ENCODE data around the gene EIF4G3. TPM values are rescaled to one million over a fixed set of nuclear protein-coding genes. Genes with fewer than 3 reads are reported as not detected.

The EIF4G3 gene
- total and polyA plus RNA-seq, 9 of the 15 experiments (the other 6 are each of a cell fraction or from before 2014, with no cell fraction given) = 6.7 to 40.5 (median 32.1) TPM

DNA sequence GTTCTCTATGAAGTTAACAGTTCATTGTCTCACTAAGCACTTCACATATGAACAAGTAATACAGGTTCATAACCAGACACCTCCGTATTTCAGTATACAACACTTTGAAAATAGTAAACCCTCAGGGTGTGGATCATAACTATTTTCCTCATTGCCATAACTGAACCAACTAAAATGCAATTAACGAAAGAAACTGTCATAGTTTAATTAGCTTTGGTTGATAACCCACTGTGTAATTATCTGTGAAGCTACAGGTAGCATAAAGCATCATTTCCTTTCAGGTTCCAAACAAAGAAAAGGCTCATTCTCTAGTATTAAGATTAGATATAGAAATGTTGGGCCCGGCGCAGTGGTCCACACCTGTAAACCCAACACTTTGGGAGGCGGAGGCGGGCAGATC is 58.5 kb downstream of the EIF4G3 start:
- Histone ChIP-seq H3K4me1 (replicated peaks in 1 of 2; ENCODE audit: control insufficient read depth in 2 of 2, insufficient read depth in 2 of 2, low read length in 2 of 2) (peaks cover 0 to 9% of the 10 kb centered on the region in 2 experiments; a peak in 2 of 5 replicates), H3K9me1 (ENCODE audit: control insufficient read depth, insufficient read depth, low read length) (no peaks in the 10 kb centered on the region), H3K79me2 (ENCODE audit: control insufficient read depth, insufficient read depth, low read length) (peaks cover 5% of the 10 kb centered on the region; the same call in 2 of the 3 replicates), H3K27ac (ENCODE audit: extremely low read depth, low read depth, low read length) (peak overlapping the region; percentile 4; the same call in 1 of the 3 replicates), H3K36me3 (ENCODE audit: control insufficient read depth, insufficient read depth, low read length) (peaks cover 4% of the 10 kb centered on the region; the same call in 2 of the 3 replicates), H3K27me3 (ENCODE audit: control insufficient read depth in 2 of 2, insufficient read depth in 2 of 2, low read length in 2 of 2) (no peaks in the 10 kb centered on the region), H4K20me1 (replicated peaks; ENCODE audit: control insufficient read depth, insufficient read depth, low read length) (no peaks in the 10 kb centered on the region), H2AFZ (ENCODE audit: low read depth, low read length) (peak overlapping the region; percentile 28; the same call in 1 of the 2 replicates), H3K9me3 (replicated peaks; ENCODE audit: control insufficient read depth, insufficient read depth, low read depth, low read length) (no peaks in the 10 kb centered on the region), H3K4me3 (no peak overlapping the region), H3K9ac (ENCODE audit: insufficient read depth in 1 of 2, low read depth in 2 of 2, low read length in 2 of 2) (no peak overlapping the region), H3K4me2 (ENCODE audit: insufficient read depth, low read length) (peak overlapping the region; percentile 30; the same call in 1 of the 2 replicates)
- intact Hi-C loops (cut with micrococcal nuclease) = no loop called here
- no peak for DNase-seq (ENCODE audit: extremely low read depth in 1 of 4, low spot score in 3 of 4)
- BruUV-seq (replicated peaks) = no TSS peak
- CTCF ChIA-PET (ENCODE audit: low intra/inter-chr PET ratio) = interaction anchor here (0.6 kb wide), 1 partner anchor 138 kb away, joined by 4 read pairs; no protein-coding TSS in a partner anchor
- TF ChIP-seq CHD2 (IDR thresholded peaks at IDR 0.05; ENCODE audit: low read depth, low read length) = no peak
- TF ChIP-seq FOXA1 (IDR thresholded peaks at IDR 0.05; ENCODE audit: borderline replicate concordance) = no peak
- TF ChIP-seq ZNF324 (CRISPR knock-in tag; IDR thresholded peaks at IDR 0.05) = no peak
- no peak for FAIRE-seq
- WGBS (ENCODE audit: insufficient coverage, low coverage, missing lambda C conversion rate) = 75% methylated on average over 6 of the region's 6 CpGs
- POLR2A ChIA-PET = interaction anchor here (1.1 to 2.6 kb wide), 3 partner anchors 8 to 12 kb away, joined by 3 to 13 read pairs (median 7); no protein-coding TSS in a partner anchor
- in situ Hi-C loops (cut with MboI) = no loop called here
- peak; percentile 44 for ATAC-seq

DNA sequence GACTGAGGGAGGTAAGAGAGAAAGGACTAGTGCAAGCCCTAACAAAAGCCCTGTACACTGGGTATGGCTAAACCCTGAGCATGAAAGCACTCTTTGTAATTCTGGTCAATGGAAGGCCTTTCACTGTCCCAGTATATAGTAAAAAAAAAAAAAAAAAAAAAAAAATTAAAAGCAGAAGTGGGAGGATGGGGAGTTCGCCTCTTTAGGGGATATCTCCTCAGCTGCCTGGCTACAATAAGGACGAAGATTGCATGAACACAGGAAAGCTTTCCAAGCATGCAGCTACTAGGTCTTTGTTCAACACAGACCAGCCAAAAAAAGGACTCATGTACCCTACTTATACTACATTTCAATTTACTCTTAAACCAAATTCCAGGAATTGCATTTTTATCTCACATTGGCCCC is 59.1 kb downstream of the EIF4G3 start:
- peak overlapping the region; percentile 30; the same call in 1 of the 2 replicates for H3K4me2 ChIP-seq (ENCODE audit: insufficient read depth, low read length)
- WGBS (ENCODE audit: insufficient coverage, low coverage, missing lambda C conversion rate) = 19% methylated on average over 2 of the region's 2 CpGs
- H3K4me3 ChIP-seq = no peak overlapping the region
- ATAC-seq (peak; percentile 69), FAIRE-seq (no peak), DNase-seq (ENCODE audit: extremely low read depth in 1 of 4, low spot score in 3 of 4) (peak in 3 of 4 experiments; percentile 17 to 36 (median 32))
- intact Hi-C loops (cut with micrococcal nuclease) = no loop called here
- BruUV-seq (replicated peaks) = no TSS peak
- H3K27ac ChIP-seq (ENCODE audit: extremely low read depth, low read depth, low read length) = peak overlapping the region; percentile 4; the same call in 1 of the 3 replicates
- H3K9me1 ChIP-seq (ENCODE audit: control insufficient read depth, insufficient read depth, low read length) = no peaks in the 10 kb centered on the region
- H3K4me1 ChIP-seq (replicated peaks in 1 of 2; ENCODE audit: control insufficient read depth in 2 of 2, insufficient read depth in 2 of 2, low read length in 2 of 2) = peaks cover 0 to 9% of the 10 kb centered on the region in 2 experiments; a peak in 2 of 5 replicates
- peaks cover 4% of the 10 kb centered on the region; the same call in 2 of the 3 replicates for H3K36me3 ChIP-seq (ENCODE audit: control insufficient read depth, insufficient read depth, low read length)
- H3K79me2 ChIP-seq (ENCODE audit: control insufficient read depth, insufficient read depth, low read length) = peaks cover 5% of the 10 kb centered on the region; the same call in 2 of the 3 replicates
- H4K20me1 ChIP-seq (replicated peaks; ENCODE audit: control insufficient read depth, insufficient read depth, low read length) = no peaks in the 10 kb centered on the region
- H2AFZ ChIP-seq (ENCODE audit: low read depth, low read length) = peak overlapping the region; percentile 28; the same call in 1 of the 2 replicates
- no peak overlapping the region for H3K9ac ChIP-seq (ENCODE audit: insufficient read depth in 1 of 2, low read depth in 2 of 2, low read length in 2 of 2)
- no peaks in the 10 kb centered on the region for H3K9me3 ChIP-seq (replicated peaks; ENCODE audit: control insufficient read depth, insufficient read depth, low read depth, low read length)
- in situ Hi-C loops (cut with MboI) = no loop called here
- no peaks in the 10 kb centered on the region for H3K27me3 ChIP-seq (ENCODE audit: control insufficient read depth in 2 of 2, insufficient read depth in 2 of 2, low read length in 2 of 2)
- POLR2A ChIA-PET = interaction anchor here (0.7 to 2.6 kb wide), 4 partner anchors 8 to 27 kb away, joined by 3 to 13 read pairs (median 5); no protein-coding TSS in a partner anchor
- CTCF ChIA-PET (ENCODE audit: low intra/inter-chr PET ratio) = no interaction called here
- TF ChIP-seq CHD1 (IDR thresholded peaks at IDR 0.05; ENCODE audit: low read length) = no peak
- TF ChIP-seq RBM34 (IDR thresholded peaks at IDR 0.05; ENCODE audit: borderline replicate concordance, insufficient read depth, low read length) = no peak
- TF ChIP-seq, protein P1, sequence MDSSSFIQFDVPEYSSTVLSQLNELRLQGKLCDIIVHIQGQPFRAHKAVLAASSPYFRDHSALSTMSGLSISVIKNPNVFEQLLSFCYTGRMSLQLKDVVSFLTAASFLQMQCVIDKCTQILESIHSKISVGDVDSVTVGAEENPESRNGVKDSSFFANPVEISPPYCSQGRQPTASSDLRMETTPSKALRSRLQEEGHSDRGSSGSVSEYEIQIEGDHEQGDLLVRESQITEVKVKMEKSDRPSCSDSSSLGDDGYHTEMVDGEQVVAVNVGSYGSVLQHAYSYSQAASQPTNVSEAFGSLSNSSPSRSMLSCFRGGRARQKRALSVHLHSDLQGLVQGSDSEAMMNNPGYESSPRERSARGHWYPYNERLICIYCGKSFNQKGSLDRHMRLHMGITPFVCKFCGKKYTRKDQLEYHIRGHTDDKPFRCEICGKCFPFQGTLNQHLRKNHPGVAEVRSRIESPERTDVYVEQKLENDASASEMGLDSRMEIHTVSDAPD (CRISPR knock-in tag; IDR thresholded peaks at IDR 0.05) = no peak
- no peak for TF ChIP-seq ZNF197 (CRISPR knock-in tag; IDR thresholded peaks at IDR 0.05; ENCODE audit: low read depth)
- TF ChIP-seq, protein P2, sequence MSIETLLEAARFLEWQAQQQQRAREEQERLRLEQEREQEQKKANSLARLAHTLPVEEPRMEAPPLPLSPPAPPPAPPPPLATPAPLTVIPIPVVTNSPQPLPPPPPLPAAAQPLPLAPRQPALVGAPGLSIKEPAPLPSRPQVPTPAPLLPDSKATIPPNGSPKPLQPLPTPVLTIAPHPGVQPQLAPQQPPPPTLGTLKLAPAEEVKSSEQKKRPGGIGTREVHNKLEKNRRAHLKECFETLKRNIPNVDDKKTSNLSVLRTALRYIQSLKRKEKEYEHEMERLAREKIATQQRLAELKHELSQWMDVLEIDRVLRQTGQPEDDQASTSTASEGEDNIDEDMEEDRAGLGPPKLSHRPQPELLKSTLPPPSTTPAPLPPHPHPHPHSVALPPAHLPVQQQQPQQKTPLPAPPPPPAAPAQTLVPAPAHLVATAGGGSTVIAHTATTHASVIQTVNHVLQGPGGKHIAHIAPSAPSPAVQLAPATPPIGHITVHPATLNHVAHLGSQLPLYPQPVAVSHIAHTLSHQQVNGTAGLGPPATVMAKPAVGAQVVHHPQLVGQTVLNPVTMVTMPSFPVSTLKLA (conservative IDR thresholded peaks at IDR 0.05) = 0 out of 4 replicates have a peak, but pooled peaks of 1 of the 2 experiments have one; percentile 24
- no peak for TF ChIP-seq ZNF232 (CRISPR knock-in tag; IDR thresholded peaks at IDR 0.05)
- no peak for TF ChIP-seq BCOR (IDR thresholded peaks at IDR 0.05)
- no peak for TF ChIP-seq ZNF347 (CRISPR knock-in tag; IDR thresholded peaks at IDR 0.05; ENCODE audit: low read depth)

Data from K562 (cell line).